Smooth muscle cell of the brain vasculature (primary cell): ENCODE results near the gene C2CD2.

ENCODE experiments used
- DNase-seq: peaks from one replicate; pipeline ENCODE4 v3.0.0-alpha.2; 2012; ENCODE audit warnings: low read depth, low spot score

The C2CD2 gene

GRCh38 chr21:41933313-41934079 is 20.3 kb downstream of the C2CD2 start:
- DNase-seq, result no peak

- no peak for DNase-seq
Observed at GRCh38 chr21:41932576-41933312, 21.1 kb downstream of the C2CD2 start.

- DNase-seq, result no peak
Observed at GRCh38 chr21:41932191-41932575, 21.6 kb downstream of the C2CD2 start.

- DNase-seq, result no peak
Observed at GRCh38 chr21:41931041-41931451, 22.8 kb downstream of the C2CD2 start.

- no peak for DNase-seq
Observed at GRCh38 chr21:41929248-41929647, 24.6 kb downstream of the C2CD2 start.

GRCh38 chr21:41928621-41929220 is 25.1 kb downstream of the C2CD2 start:
- no peak for DNase-seq

GRCh38 chr21:41927727-41928409 is 25.9 kb downstream of the C2CD2 start:
- DNase-seq, result no peak

- DNase-seq, result no peak
Observed at GRCh38 chr21:41926807-41927171, 27.0 kb downstream of the C2CD2 start.

- DNase-seq, result no peak
Observed at GRCh38 chr21:41926117-41926806, 27.6 kb downstream of the C2CD2 start.

- DNase-seq, result no peak
Observed at GRCh38 chr21:41925767-41926116, 28.1 kb downstream of the C2CD2 start.

- DNase-seq, result no peak
Observed at GRCh38 chr21:41924368-41924754, 29.5 kb downstream of the C2CD2 start.

- DNase-seq, result no peak
Observed at GRCh38 chr21:41923631-41924367, 30.0 kb downstream of the C2CD2 start.

GRCh38 chr21:41923186-41923585 is 30.6 kb downstream of the C2CD2 start:
- no peak for DNase-seq

GRCh38 chr21:41921021-41921420 is 32.8 kb downstream of the C2CD2 start:
- no peak for DNase-seq

- no peak for DNase-seq
Observed at GRCh38 chr21:41920476-41920875, 33.3 kb downstream of the C2CD2 start.

GRCh38 chr21:41919666-41920398 is 34.0 kb downstream of the C2CD2 start:
- DNase-seq, result no peak

- no peak for DNase-seq
Observed at GRCh38 chr21:41918561-41919358, 35.1 kb downstream of the C2CD2 start.

- DNase-seq, result no peak
Observed at GRCh38 chr21:41917531-41917930, 36.3 kb downstream of the C2CD2 start.

- DNase-seq, result no peak
Observed at GRCh38 chr21:41916888-41917433, 36.9 kb downstream of the C2CD2 start.
